Measurements from ENCODE around the gene CSE1L. TPM values are rescaled to one million over a fixed set of nuclear protein-coding genes. Genes with fewer than 3 reads are reported as not detected.

Gene CSE1L
- total RNA-seq, 4 donors from 2014 or later, result 10.2 to 43.7 (median 20.9) TPM

- H3K4me1 ChIP-seq, result no peaks in the 10 kb centered on the region
- TF ChIP-seq POLR2A (IDR thresholded peaks at IDR 0.05) (no peak), CTCF (IDR thresholded peaks at IDR 0.05) (no peak)
- H3K36me3 ChIP-seq, result peaks cover 0 to 77% (median 0%) of the 10 kb centered on the region in 3 donors
Observed at GRCh38 chr20:49032455-49032854, 13.7 kb upstream of the CSE1L start.

GRCh38 chr20:49034070-49034732, 11.9 kb upstream of the CSE1L start:
- Histone ChIP-seq H3K36me3 (peaks cover 0 to 60% (median 0%) of the 10 kb centered on the region in 3 donors), H3K4me1 (peaks cover 0 to 4% (median 0%) of the 10 kb centered on the region in 4 donors), H3K27me3 (no peaks in the 10 kb centered on the region), H3K27ac (no peak overlapping the region), H3K9me3 (no peaks in the 10 kb centered on the region), H3K4me3 (no peak overlapping the region)
- no peak for DNase-seq
- no peak for TF ChIP-seq CTCF (IDR thresholded peaks at IDR 0.05)
- no peak for TF ChIP-seq POLR2A (IDR thresholded peaks at IDR 0.05)

More at GRCh38 chr20:49032455-49032854, 13.7 kb upstream of the CSE1L start:
- H3K9me3 ChIP-seq, result no peaks in the 10 kb centered on the region
- DNase-seq, result no peak
- no peaks in the 10 kb centered on the region for H3K27me3 ChIP-seq
- no peak overlapping the region for H3K27ac ChIP-seq
- H3K4me3 ChIP-seq, result no peak overlapping the region

GRCh38 chr20:49037962-49038387, 8.1 kb upstream of the CSE1L start:
- Histone ChIP-seq H3K36me3 (peaks cover 0 to 30% (median 0%) of the 10 kb centered on the region in 3 donors), H3K4me1 (peaks cover 0 to 4% (median 0%) of the 10 kb centered on the region in 4 donors), H3K27me3 (no peaks in the 10 kb centered on the region), H3K9me3 (no peaks in the 10 kb centered on the region), H3K27ac (no peak overlapping the region), H3K4me3 (no peak overlapping the region)
- no peak for DNase-seq
- TF ChIP-seq CTCF (IDR thresholded peaks at IDR 0.05) (no peak), POLR2A (IDR thresholded peaks at IDR 0.05) (no peak)

- peaks cover 0 to 4% (median 0%) of the 10 kb centered on the region in 4 donors for H3K4me1 ChIP-seq
- TF ChIP-seq CTCF (IDR thresholded peaks at IDR 0.05) (no peak), POLR2A (IDR thresholded peaks at IDR 0.05) (no peak)
- no peak overlapping the region for H3K27ac ChIP-seq
Observed at GRCh38 chr20:49039854-49040253, 6.3 kb upstream of the CSE1L start.

GRCh38 chr20:49043000-49043399, 3.1 kb upstream of the CSE1L start:
- Histone ChIP-seq H3K9me3 (no peaks in the 10 kb centered on the region), H3K27me3 (no peaks in the 10 kb centered on the region), H3K4me3 (no peak overlapping the region), H3K27ac (no peak overlapping the region), H3K4me1 (peaks cover 0 to 8% (median 5%) of the 10 kb centered on the region in 4 donors), H3K36me3 (no peaks in the 10 kb centered on the region)
- TF ChIP-seq POLR2A (IDR thresholded peaks at IDR 0.05), result no peak
- TF ChIP-seq CTCF (IDR thresholded peaks at IDR 0.05), result no peak
- DNase-seq, result no peak

More at GRCh38 chr20:49039854-49040253, 6.3 kb upstream of the CSE1L start:
- Histone ChIP-seq H3K27me3 (no peaks in the 10 kb centered on the region), H3K36me3 (peaks cover 0 to 12% (median 0%) of the 10 kb centered on the region in 3 donors), H3K4me3 (no peak overlapping the region), H3K9me3 (no peaks in the 10 kb centered on the region)
- DNase-seq, result no peak
